IPS-15b (cell line): Measurements from ENCODE around the gene PER2.
"Not testable (repeated sequence)": the region's sequence is repeated elsewhere in the genome, so short reads cannot be mapped to it uniquely, and the experiment has no call there.

ENCODE experiments used
- H3K27me3 ChIP-seq: one replicate; pipeline ENCODE4 v1.6.1; 2013; ENCODE audit warnings: low read length; ENCODE audit not compliant: control insufficient read depth, insufficient read depth
- H3K36me3 ChIP-seq: one replicate; pipeline ENCODE4 v1.6.1; 2013; ENCODE audit warnings: low read length; ENCODE audit not compliant: control insufficient read depth, insufficient read depth
- H3K4me1 ChIP-seq: one replicate; pipeline ENCODE4 v1.6.1; 2013; ENCODE audit warnings: mild to moderate bottlenecking, low read length; ENCODE audit not compliant: control insufficient read depth, insufficient read depth
- H3K4me3 ChIP-seq: one replicate; pipeline ENCODE4 v1.5.1; 2013; ENCODE audit warnings: low read depth, low read length
- H3K9ac ChIP-seq: one replicate; pipeline ENCODE4 v1.6.1; 2013; ENCODE audit warnings: low read depth, mild to moderate bottlenecking, low read length
- H3K9me3 ChIP-seq: one replicate; pipeline ENCODE4 v1.6.1; 2013; ENCODE audit warnings: mild to moderate bottlenecking, low read length; ENCODE audit not compliant: control insufficient read depth, insufficient read depth

Gene PER2

DNA sequence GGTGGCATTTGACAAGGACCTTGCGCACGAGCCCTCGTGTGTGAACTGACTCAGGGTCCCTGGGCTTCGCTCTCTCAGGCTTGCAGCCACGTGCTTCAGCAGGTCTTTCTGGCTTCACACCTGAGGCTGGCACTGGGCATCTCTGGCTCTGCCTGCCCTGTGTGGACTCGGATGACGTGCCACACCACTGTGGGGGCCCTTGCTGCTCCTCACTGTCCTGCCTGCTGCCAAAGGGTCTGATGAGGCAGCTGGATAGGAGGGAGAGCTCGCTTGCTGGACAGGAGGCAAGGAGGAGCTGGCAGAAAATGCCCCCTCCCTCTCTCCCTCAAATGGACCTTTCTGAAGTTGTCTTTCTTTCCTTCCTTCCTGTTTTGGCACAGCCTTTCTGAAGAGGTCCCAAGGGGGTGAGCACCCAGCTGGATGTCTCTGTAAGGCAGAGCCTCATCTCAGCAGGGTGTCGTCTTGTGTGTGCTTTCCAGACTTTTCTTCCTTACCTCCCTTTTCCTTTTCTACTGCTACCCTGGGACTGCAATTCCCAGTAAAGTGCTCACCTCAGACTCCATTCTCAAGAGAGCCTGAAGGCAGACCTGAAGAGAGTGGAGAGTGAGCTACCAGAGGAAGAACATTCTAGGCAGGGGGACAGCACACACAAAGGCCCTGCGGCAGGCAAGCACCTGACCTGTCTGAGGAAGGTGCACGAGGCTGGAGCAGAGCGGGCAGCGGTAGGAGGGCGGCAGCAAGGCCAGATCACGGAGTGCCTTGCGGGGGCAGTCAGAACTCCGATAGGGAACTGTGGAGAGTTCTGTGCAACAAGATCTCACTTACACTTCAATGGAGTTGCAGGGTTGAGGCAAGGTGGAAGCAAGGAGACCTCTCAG lies 5.3 kb downstream of the PER2 start:
- Histone ChIP-seq H3K4me1 (peaks cover 6% of the 10 kb centered on the region), H3K9me3 (no peaks in the 10 kb centered on the region), H3K27me3 (peaks cover 7% of the 10 kb centered on the region), H3K36me3 (no peaks in the 10 kb centered on the region), H3K4me3 (no peak overlapping the region), H3K9ac (no peak overlapping the region)

DNA sequence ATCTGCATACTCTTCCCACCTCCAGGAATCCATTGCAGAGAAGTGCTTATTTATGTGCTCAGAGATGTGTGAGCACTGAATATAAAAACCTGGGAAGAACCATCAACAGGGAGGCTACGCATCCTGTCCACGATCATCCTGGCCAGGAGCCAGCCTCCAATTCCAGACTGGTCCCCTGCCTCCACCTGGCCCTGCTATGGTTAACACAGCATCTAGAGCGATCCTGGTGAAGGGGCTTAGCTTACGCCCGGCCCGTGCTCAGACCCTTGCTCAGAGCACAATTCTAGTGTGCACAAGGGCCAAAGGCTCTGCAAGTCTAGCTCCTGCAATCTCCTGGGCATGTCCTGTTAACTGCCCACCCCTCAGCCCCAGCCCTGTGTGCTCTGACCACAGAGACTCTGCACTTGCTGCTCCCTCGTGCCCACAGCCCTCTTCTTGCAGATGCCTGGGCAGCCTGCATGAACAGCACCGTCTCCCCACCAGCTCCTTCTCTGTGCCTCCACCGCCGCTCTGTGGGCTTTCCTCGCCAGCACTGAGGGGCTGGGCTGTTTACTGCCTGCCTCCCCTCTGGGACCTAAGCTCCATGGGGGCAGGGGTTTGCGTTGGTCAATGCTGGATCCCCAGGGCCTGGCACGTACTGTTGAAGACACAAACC lies 6.5 kb downstream of the PER2 start:
- H3K36me3 ChIP-seq, result no peaks in the 10 kb centered on the region
- no peak overlapping the region for H3K9ac ChIP-seq
- H3K9me3 ChIP-seq, result no peaks in the 10 kb centered on the region
- peaks cover 4% of the 10 kb centered on the region for H3K4me1 ChIP-seq
- no peaks in the 10 kb centered on the region for H3K27me3 ChIP-seq
- no peak overlapping the region for H3K4me3 ChIP-seq

DNA sequence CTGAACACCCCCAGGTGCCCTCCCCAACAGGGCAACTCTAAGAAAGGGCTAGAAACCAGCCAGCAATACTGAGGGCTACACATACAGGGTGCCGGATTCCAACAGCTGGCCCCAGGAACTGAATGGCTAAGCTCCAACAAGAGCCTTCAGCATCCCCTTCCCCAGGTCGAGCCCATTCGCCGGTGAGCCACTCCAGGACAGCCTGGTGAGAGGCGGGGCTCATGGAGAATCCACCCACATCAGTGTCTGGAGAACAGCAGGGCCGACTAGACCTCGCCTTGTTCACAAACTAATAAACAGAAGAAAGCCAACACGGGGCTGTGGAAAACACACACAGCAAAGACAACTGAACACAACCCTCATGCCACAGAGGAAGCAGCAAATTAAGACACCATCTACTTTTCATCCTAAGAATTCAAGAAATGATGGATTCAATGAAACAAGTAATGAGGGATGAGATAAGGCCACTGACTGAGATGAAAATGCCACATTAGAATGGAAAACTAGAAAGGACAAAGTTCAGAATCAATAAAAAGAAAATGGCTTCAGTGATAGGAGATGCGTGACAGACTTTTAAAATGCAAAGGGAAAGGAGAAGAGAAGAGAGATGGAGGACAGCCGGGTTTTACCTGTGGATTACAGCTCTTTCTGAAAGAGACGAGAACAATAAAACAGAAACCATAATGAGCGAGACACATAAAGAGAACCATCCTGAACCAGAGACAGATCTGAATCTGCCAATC lies 8.2 kb downstream of the PER2 start:
- H3K4me3 ChIP-seq, result no peak overlapping the region
- no peaks in the 10 kb centered on the region for H3K36me3 ChIP-seq
- no peaks in the 10 kb centered on the region for H3K9me3 ChIP-seq
- H3K9ac ChIP-seq, result no peak overlapping the region
- no peaks in the 10 kb centered on the region for H3K27me3 ChIP-seq
- H3K4me1 ChIP-seq, result no peaks in the 10 kb centered on the region

GRCh38 chr2:238279324-238279682 lies 9.1 kb downstream of the PER2 start:
- Histone ChIP-seq H3K9me3 (no peaks in the 10 kb centered on the region), H3K36me3 (no peaks in the 10 kb centered on the region), H3K9ac (no peak overlapping the region), H3K27me3 (no peaks in the 10 kb centered on the region), H3K4me3 (no peak overlapping the region), H3K4me1 (no peaks in the 10 kb centered on the region)

GRCh38 chr2:238278626-238279323 lies 9.6 kb downstream of the PER2 start:
- H3K9ac ChIP-seq, result no peak overlapping the region
- H3K4me3 ChIP-seq, result no peak overlapping the region
- no peaks in the 10 kb centered on the region for H3K4me1 ChIP-seq
- no peaks in the 10 kb centered on the region for H3K9me3 ChIP-seq
- no peaks in the 10 kb centered on the region for H3K36me3 ChIP-seq
- no peaks in the 10 kb centered on the region for H3K27me3 ChIP-seq

- Histone ChIP-seq H3K27me3 (no peaks in the 10 kb centered on the region), H3K4me3 (no peak overlapping the region), H3K4me1 (no peaks in the 10 kb centered on the region), H3K9me3 (no peaks in the 10 kb centered on the region), H3K9ac (no peak overlapping the region), H3K36me3 (no peaks in the 10 kb centered on the region)
Measured at GRCh38 chr2:238277695-238278094, 10.7 kb downstream of the PER2 start.

GRCh38 chr2:238274152-238274865 lies 14.1 kb downstream of the PER2 start:
- Histone ChIP-seq H3K27me3 (no peaks in the 10 kb centered on the region), H3K4me3 (no peak overlapping the region), H3K36me3 (no peaks in the 10 kb centered on the region), H3K9me3 (no peaks in the 10 kb centered on the region), H3K4me1 (no peaks in the 10 kb centered on the region), H3K9ac (no peak overlapping the region)

- H3K27me3 ChIP-seq, H3K4me1 ChIP-seq, H3K9ac ChIP-seq, H3K4me3 ChIP-seq, H3K9me3 ChIP-seq, H3K36me3 ChIP-seq: not testable (repeated sequence)
Measured at GRCh38 chr2:238273433-238273832, 15.0 kb downstream of the PER2 start.

GRCh38 chr2:238272156-238272555 lies 16.3 kb downstream of the PER2 start:
- Histone ChIP-seq H3K27me3 (no peaks in the 10 kb centered on the region), H3K4me1 (no peaks in the 10 kb centered on the region), H3K4me3 (no peak overlapping the region), H3K36me3 (no peaks in the 10 kb centered on the region), H3K9me3 (no peaks in the 10 kb centered on the region), H3K9ac (no peak overlapping the region)

DNA sequence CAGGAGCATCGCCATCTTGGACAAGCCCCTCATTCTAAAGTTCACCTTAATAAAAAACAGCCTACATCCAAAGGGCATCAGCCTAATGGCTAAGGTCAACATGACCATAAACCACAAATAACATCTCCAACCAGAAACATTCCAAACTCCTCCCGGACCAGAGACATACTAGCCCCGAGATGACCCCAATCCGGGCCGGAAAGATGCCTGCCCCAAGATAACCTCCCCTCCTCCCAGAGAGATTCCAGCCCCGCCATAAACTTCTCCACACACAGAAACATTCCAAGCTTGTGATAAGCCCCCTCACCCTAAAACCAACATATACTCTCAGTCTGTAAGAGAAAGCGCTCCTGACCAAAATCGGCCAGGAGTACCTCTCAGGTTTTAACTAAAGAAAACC lies 16.7 kb downstream of the PER2 start:
- not testable (repeated sequence) for H3K9ac ChIP-seq, H3K27me3 ChIP-seq, H3K9me3 ChIP-seq, H3K4me3 ChIP-seq, H3K36me3 ChIP-seq, H3K4me1 ChIP-seq

- H3K27me3 ChIP-seq, result no peaks in the 10 kb centered on the region
- H3K4me1 ChIP-seq, result no peaks in the 10 kb centered on the region
- no peaks in the 10 kb centered on the region for H3K9me3 ChIP-seq
- H3K9ac ChIP-seq, result no peak overlapping the region
- H3K4me3 ChIP-seq, result no peak overlapping the region
- H3K36me3 ChIP-seq, result no peaks in the 10 kb centered on the region
Measured at GRCh38 chr2:238271061-238271554, 17.3 kb downstream of the PER2 start.
